Upper lobe of left lung (tissue), 6 donors: ENCODE data around the gene NLGN2. TPM values are rescaled to one million over a fixed set of nuclear protein-coding genes. Genes with fewer than 3 reads are reported as not detected.

Experiments
- ATAC-seq, 2 donors: fragments of 200-7000 bp; cut with Tn5 transposase; one replicate each; pipeline ENCODE4 v1.9.1; 2022; ENCODE audit warnings: mild to moderate bottlenecking in 2 of 2, moderate library complexity in 2 of 2; ENCODE audit not compliant: low FRiP score in 2 of 2
- DNase-seq, 2 donors: peaks; one replicate each; pipeline ENCODE4 v3.0.0-alpha.2; 2019 to 2020
- H3K27ac ChIP-seq, 4 donors: fragments of 200-600 bp; sonication (generic); one replicate each; pipeline ENCODE4 v1.5.1; 2016 to 2019
- H3K27me3 ChIP-seq, 4 donors: fragments of 200-600 bp; sonication (generic); one replicate each; pipeline ENCODE4 v1.5.1; 2017 to 2019
- H3K36me3 ChIP-seq, 4 donors: fragments of 200-600 bp; sonication (generic); one replicate each; pipeline ENCODE4 v1.5.1; 2016 to 2019
- H3K4me1 ChIP-seq, 4 donors: fragments of 200-600 bp; sonication (generic); one replicate each; pipeline ENCODE4 v1.5.1; 2018 to 2019
- H3K4me3 ChIP-seq, 4 donors: fragments of 200-600 bp; sonication (generic); one replicate each; pipeline ENCODE4 v1.5.1; 2017 to 2019; ENCODE audit warnings: mild to moderate bottlenecking in 2 of 4, moderate library complexity in 1 of 4
- H3K9me3 ChIP-seq, 4 donors: fragments of 200-600 bp; sonication (generic); one replicate each; pipeline ENCODE4 v1.5.1; 2018 to 2019
- CTCF ChIP-seq, 6 experiments: fragments of 450-650 bp in 4 of 6; fragments of 200-600 bp in 2 of 6; sonication (generic) in 2 of 6; IDR thresholded peaks; one replicate each; pipeline ENCODE4 v1.5.1; 2016 to 2019; ENCODE audit warnings: antibody characterized with exemption in 6 of 6
- EP300 ChIP-seq, 4 donors: sonication (generic); formaldehyde crosslinking; IDR thresholded peaks; one replicate each; pipeline ENCODE4 v1.5.1; 2017; ENCODE audit warnings: antibody characterized with exemption in 4 of 4, control low read depth in 2 of 4
- POLR2A ChIP-seq, 4 donors: fragments of 450-650 bp; IDR thresholded peaks; one replicate each; pipeline ENCODE4 v1.5.1; 2016 to 2017; ENCODE audit warnings: antibody characterized with exemption in 4 of 4, mild to moderate bottlenecking in 2 of 4
- POLR2AphosphoS5 ChIP-seq, 2 donors: sonication (generic); formaldehyde crosslinking; IDR thresholded peaks; one replicate each; pipeline ENCODE4 v1.5.1; 2017; ENCODE audit warnings: antibody characterized with exemption in 2 of 2
- WGBS, 2 donors: methylation state at CpG; one replicate each; pipeline ENCODE4 v1.1.5; 2017 to 2018; 5-methylcytosine and 5-hydroxymethylcytosine counted together
- total RNA-seq, 6 donors: library from RNA; depleted of rRNA in 4 of 6; stranded (reverse); fragments of >200 nt in 4 of 6; gene quantifications; one replicate each; pipeline versions ENCODE4 v1.1.0 to v1.2.1, GENCODE V29; 2016 to 2021
- donor health status: DM: no; HTN: no; CAD: no; lungs with moderate emphysema.
- donor health status: DM: no; HTN: yes; CAD: no; lungs with severe emphysema.

The NLGN2 gene
- total RNA-seq, 6 donors from 2014 or later = 3.8 to 16.8 (median 8.9) TPM

- WGBS, 2 donors = 94 to 95% methylated on average over 3 of the region's 3 CpGs
- no peaks in the 10 kb centered on the region for H3K9me3 ChIP-seq
- no peak for ATAC-seq
- TF ChIP-seq EP300 (IDR thresholded peaks at IDR 0.05) (no peak), CTCF (IDR thresholded peaks at IDR 0.05) (no peak), POLR2A (IDR thresholded peaks at IDR 0.05) (no peak), POLR2AphosphoS5 (IDR thresholded peaks at IDR 0.05) (no peak)
- no peak overlapping the region for H3K27ac ChIP-seq
- H3K27me3 ChIP-seq = peaks cover 0 to 2% (median 0%) of the 10 kb centered on the region in 4 donors
- H3K4me1 ChIP-seq = peaks cover 23 to 30% (median 26%) of the 10 kb centered on the region in 4 donors
- H3K4me3 ChIP-seq = no peak overlapping the region
- no peaks in the 10 kb centered on the region for H3K36me3 ChIP-seq
- DNase-seq = no peak
Observed at GRCh38 chr17:7379134-7379533, 28.5 kb upstream of the NLGN2 start.

DNA sequence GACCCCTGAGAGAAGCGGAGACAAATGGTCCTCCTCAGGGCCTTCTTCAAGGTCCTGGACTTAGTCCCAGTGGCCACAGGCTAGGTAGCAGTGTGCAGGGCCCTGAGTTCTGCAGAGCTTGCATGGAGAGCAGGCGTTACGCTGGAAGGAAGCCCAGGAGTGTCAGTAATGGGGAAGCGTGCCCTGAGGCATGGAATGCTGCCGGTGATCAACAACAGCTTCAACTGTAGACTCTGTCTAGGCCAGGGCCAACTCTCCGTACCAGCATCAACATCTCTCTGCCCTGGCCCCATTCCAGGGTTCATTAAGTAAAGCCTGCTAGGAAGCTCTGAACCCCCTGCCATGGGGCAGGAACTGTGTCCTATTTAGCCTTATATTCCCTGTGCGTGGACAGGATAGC is 27.3 kb upstream of the NLGN2 start:
- peak; percentile 49 to 53 for ATAC-seq
- 19 to 20% methylated on average over 1 to 5 of the region's 7 CpGs for WGBS, 2 donors
- TF ChIP-seq EP300 (IDR thresholded peaks at IDR 0.05) (no peak), CTCF (IDR thresholded peaks at IDR 0.05) (no peak), POLR2AphosphoS5 (IDR thresholded peaks at IDR 0.05) (no peak), POLR2A (IDR thresholded peaks at IDR 0.05) (no peak)
- peaks cover 0 to 2% (median 0%) of the 10 kb centered on the region in 4 donors for H3K27me3 ChIP-seq
- peaks cover 0 to 6% (median 0%) of the 10 kb centered on the region in 4 donors for H3K36me3 ChIP-seq
- peak overlapping the region; percentile 28 to 84 (median 72) for H3K27ac ChIP-seq
- H3K4me1 ChIP-seq = peaks cover 23 to 33% (median 28%) of the 10 kb centered on the region in 4 donors
- DNase-seq = peak in 1 of 2 donors; percentile 53
- H3K4me3 ChIP-seq = peak overlapping the region in 3 of 4 donors; percentile 50 to 60 (median 58)
- no peaks in the 10 kb centered on the region for H3K9me3 ChIP-seq

DNA sequence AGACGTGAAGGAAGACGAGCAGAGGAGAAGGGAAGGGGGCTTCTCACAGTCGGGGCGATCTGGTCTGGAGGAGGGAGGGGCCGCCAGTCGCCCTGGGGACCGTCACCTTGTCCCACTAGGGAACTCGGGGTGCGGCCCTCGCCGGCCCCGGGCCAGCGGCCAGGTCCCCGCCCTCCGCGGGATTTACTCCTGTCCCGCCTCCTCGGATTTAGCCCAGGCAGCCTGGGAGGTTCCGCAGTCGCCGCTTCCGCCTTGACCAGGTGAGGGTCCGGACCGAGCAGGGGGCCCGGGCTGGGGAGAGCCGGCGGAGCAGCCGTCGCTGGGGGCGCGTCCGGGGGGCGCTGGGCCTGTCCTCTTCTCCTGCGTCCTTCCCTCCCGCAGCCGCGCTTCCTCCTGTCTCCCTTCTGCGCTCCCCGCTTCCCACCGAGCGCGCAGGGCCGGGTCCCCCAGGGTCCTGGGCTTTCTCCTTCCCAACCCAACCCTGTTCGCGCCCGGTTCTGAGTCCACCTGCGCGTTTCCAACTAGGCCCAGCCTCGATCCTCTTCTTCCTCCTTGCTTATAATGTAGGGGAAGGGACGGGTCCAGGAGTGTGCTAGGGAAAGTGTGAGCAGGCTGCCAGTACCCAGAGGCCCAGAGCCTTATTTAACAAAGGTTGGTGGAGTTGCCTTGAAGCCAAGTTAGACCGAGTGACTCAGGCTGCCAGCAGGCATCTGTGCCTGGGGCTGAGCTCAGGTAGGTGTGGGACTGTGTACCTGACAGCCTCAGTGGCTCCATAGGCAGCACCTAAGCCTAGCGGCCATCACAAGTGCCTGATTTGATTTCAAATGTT is 26.6 kb upstream of the NLGN2 start, which contains the start of gene TNK1:
Gene TNK1 (plus strand): TSS at position 235 of the 829 bp plus-strand sequence. CDS start 1,838 bp downstream, outside the sequence.
- Histone ChIP-seq H3K36me3 (peaks cover 0 to 6% (median 0%) of the 10 kb centered on the region in 4 donors), H3K9me3 (no peaks in the 10 kb centered on the region), H3K27me3 (peaks cover 0 to 2% (median 0%) of the 10 kb centered on the region in 4 donors), H3K4me3 (peak within 1 kb of the TSS; percentile 31 to 60 (median 54)), H3K4me1 (peaks cover 23 to 33% (median 28%) of the 10 kb centered on the region in 4 donors), H3K27ac (peak within 1 kb of the TSS; percentile 54 to 84 (median 72))
- DNase-seq (peak; percentile 81 to 94), ATAC-seq (peak; percentile 58 to 65)
- TF ChIP-seq POLR2A (IDR thresholded peaks at IDR 0.05) (peak in 3 of 4 donors; percentile 35 to 70 (median 50)), EP300 (IDR thresholded peaks at IDR 0.05) (no peak), POLR2AphosphoS5 (IDR thresholded peaks at IDR 0.05) (peak; percentile 24 to 80), CTCF (IDR thresholded peaks at IDR 0.05) (no peak)
- 2 to 6% methylated on average over 33 to 41 of the region's 52 CpGs for WGBS, 2 donors

DNA sequence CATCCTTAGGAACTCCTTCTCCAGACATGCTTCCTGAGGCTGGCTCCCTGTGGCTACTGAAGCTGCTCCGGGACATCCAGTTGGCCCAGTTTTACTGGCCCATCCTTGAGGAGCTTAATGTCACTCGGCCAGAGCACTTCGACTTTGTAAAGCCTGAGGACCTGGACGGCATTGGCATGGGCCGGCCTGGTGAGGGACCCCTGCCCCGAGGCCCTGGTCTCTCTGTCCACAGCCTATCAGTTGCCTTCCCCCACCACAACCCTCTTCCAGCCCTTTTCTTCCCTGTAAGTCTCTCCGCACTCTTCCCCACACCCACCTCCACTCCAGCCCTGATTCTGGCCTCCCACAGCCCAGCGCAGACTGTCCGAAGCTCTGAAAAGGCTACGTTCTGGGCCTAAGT is 24.7 kb upstream of the NLGN2 start:
- H3K4me1 ChIP-seq = peaks cover 23 to 33% (median 28%) of the 10 kb centered on the region in 4 donors
- no peak overlapping the region for H3K4me3 ChIP-seq
- WGBS, 2 donors = 88 to 95% methylated on average over 10 of the region's 10 CpGs
- no peak for TF ChIP-seq POLR2AphosphoS5 (IDR thresholded peaks at IDR 0.05)
- no peak for TF ChIP-seq POLR2A (IDR thresholded peaks at IDR 0.05)
- peak in 1 of 2 donors; percentile 52 for DNase-seq
- H3K9me3 ChIP-seq = no peaks in the 10 kb centered on the region
- peaks cover 0 to 2% (median 0%) of the 10 kb centered on the region in 4 donors for H3K27me3 ChIP-seq
- H3K36me3 ChIP-seq = peaks cover 0 to 20% (median 5%) of the 10 kb centered on the region in 4 donors
- no peak for ATAC-seq
- no peak overlapping the region for H3K27ac ChIP-seq

DNA sequence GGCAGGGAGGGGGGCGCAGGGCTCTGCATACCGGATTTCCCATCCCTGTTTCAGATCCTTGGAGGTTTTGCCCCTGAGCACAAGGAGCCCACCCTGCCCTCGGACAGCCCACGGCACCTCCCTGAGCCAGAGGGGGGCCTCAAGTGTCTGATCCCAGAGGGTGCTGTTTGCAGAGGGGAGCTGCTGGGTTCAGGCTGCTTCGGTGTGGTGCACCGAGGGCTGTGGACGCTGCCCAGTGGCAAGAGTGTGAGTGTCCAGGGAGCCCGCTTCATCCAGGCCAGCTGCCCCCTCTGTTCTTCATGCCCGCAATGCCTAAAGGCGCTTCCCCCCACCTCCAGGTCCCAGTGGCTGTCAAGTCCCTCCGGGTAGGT is 24.3 kb upstream of the NLGN2 start:
- TF ChIP-seq POLR2A (IDR thresholded peaks at IDR 0.05) = no peak
- TF ChIP-seq CTCF (IDR thresholded peaks at IDR 0.05) = no peak
- no peak for TF ChIP-seq EP300 (IDR thresholded peaks at IDR 0.05)
- no peak for TF ChIP-seq POLR2AphosphoS5 (IDR thresholded peaks at IDR 0.05)
- ATAC-seq = peak in 1 of 2 donors; percentile 2
- H3K9me3 ChIP-seq = no peaks in the 10 kb centered on the region
- DNase-seq = peak in 1 of 2 donors; percentile 51
- H3K27me3 ChIP-seq = peaks cover 0 to 2% (median 0%) of the 10 kb centered on the region in 4 donors
- H3K4me3 ChIP-seq = peak overlapping the region in 3 of 4 donors; percentile 35 to 50 (median 46)
- H3K36me3 ChIP-seq = peaks cover 0 to 24% (median 8%) of the 10 kb centered on the region in 4 donors
- 83 to 90% methylated on average over 8 to 10 of the region's 11 CpGs for WGBS, 2 donors
- H3K4me1 ChIP-seq = peaks cover 23 to 33% (median 28%) of the 10 kb centered on the region in 4 donors
- peak overlapping the region in 1 of 4 donors; percentile 25 for H3K27ac ChIP-seq
